COLO668 (cell line): Measurements from ENCODE around the gene EPB41L5.

ENCODE experiments used
- DNase-seq: peaks from one replicate; lab custom pipeline; 2025; ENCODE audit not compliant: unreplicated experiment; lab: John Stamatoyannopoulos, UW

The EPB41L5 gene

GRCh38 chr2:120224256-120224655, 211.4 kb downstream of the EPB41L5 start:
- DNase-seq: peak; percentile 52

- peak; percentile 92 for DNase-seq
Measured at GRCh38 chr2:120224735-120225548, 212.1 kb downstream of the EPB41L5 start.

- no peak for DNase-seq
Measured at GRCh38 chr2:120225549-120226065, 212.7 kb downstream of the EPB41L5 start.

GRCh38 chr2:120226316-120226715, 213.4 kb downstream of the EPB41L5 start:
- DNase-seq: no peak

- no peak for DNase-seq
Measured at GRCh38 chr2:120227111-120227991, 214.5 kb downstream of the EPB41L5 start.

- no peak for DNase-seq
Measured at GRCh38 chr2:120228503-120228902, 215.6 kb downstream of the EPB41L5 start.
